ENCODE results near the gene SPATA6L. TPM values are rescaled to one million over a fixed set of nuclear protein-coding genes. Genes with fewer than 3 reads are reported as not detected.

SPATA6L gene
- total and polyA plus RNA-seq, 9 of the 15 experiments (the other 6 are each of a cell fraction or from before 2014, with no cell fraction given), result 0.03 to 1.00 (median 0.08) TPM; not detected in 4

DNA sequence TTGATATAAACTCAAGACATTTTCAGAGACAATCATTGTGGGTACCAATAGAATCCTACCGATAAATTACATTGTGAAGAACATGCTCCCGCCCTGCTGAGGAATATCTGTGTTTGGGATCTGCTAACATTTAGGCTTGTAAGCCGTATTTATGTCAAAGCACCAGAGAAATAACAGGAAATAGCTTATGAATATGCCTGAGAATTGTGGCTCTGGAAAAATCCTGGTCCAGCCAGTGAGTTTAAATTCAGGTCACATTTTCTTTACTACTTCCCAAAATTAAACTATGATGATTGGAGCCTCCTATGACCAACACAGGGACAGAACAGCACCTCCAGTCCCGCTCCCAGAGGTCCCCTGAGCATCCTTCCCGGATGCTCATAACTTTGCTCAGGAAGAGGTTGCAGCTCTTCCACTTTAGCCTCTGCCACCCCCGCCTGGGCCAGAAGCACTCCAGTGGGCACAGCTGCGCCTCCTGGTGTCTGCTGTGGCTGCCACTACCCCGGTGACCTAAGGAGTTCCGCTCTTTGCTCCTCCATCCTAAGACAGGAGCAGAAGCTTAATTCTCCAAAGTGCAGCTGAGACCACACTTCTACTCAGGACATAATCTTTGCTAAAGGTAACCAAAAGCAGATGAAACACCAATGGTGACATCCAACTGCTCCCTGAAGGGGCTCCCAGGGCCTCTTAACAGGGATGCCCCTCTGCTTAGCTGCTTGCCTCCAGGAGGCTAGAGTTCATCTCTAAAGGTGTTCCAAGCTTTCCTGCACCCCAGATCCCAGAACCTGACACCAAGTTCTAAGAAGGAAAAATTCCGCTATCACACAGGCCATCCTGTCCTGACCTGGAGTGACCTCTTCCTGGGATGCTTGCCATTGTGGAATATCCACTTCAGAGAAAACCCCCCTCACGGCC, 117.2 kb downstream of the SPATA6L start (continued):
- TF ChIP-seq FUS (optimal IDR thresholded peaks at IDR 0.05; ENCODE audit: low read depth, low read length) (no peak), ZNF589 (CRISPR knock-in tag; IDR thresholded peaks at IDR 0.05; ENCODE audit: low read depth) (no peak), ZBTB26 (CRISPR knock-in tag; IDR thresholded peaks at IDR 0.05) (no peak), NR3C1 (CRISPR knock-in tag; IDR thresholded peaks at IDR 0.05) (no peak), KLF16 (IDR thresholded peaks at IDR 0.05) (no peak), DACH1 (IDR thresholded peaks at IDR 0.05; ENCODE audit: partially characterized antibody) (no peak), ZBED1 (IDR thresholded peaks at IDR 0.05) (no peak), HMG20B (CRISPR knock-in tag; IDR thresholded peaks at IDR 0.05) (no peak), DNMT1 (IDR thresholded peaks at IDR 0.05) (no peak), ESRRA (IDR thresholded peaks at IDR 0.05; ENCODE audit: borderline replicate concordance, low read depth) (no peak), ELF4 (CRISPR knock-in tag; IDR thresholded peaks at IDR 0.05) (no peak), KHSRP (IDR thresholded peaks at IDR 0.05) (no peak)

Other genes with a start within 250 kb of the SPATA6L start
- gene SLC1A1, start 176.0 kb downstream of the SPATA6L start, total RNA-seq (2014; rRNA removed), result not detected in 2 replicates
- not detected in 2 replicates for gene SLC1A1, start 176.0 kb downstream of the SPATA6L start, total RNA-seq (2014; rRNA removed; fragmentation: Illumina TruSeq; extraction: Trizol)
- not detected in 2 replicates for gene SLC1A1, start 176.0 kb downstream of the SPATA6L start, total RNA-seq (2015; rRNA removed; fragmentation: Illumina TruSeq; extraction: Trizol)
- gene SLC1A1, start 176.0 kb downstream of the SPATA6L start, total RNA-seq (2021), result 0.07 and 0.16 TPM in 2 replicates
- gene SLC1A1, start 176.0 kb downstream of the SPATA6L start, polyA plus RNA-seq (2011; rRNA removed), result not detected in 2 replicates
- gene SLC1A1, start 176.0 kb downstream of the SPATA6L start, polyA plus RNA-seq (2014; fragmentation: Illumina TruSeq; extraction: Trizol), result not detected in 2 replicates
- under 1 TPM in 1 of 2 experiments, not detected in 1; 0.11 TPM for gene SLC1A1, start 176.0 kb downstream of the SPATA6L start, polyA plus RNA-seq (2014; fragmentation: Nextera tagmentation; extraction: Ambion mirVana)
- not detected in 2 replicates for gene SLC1A1, start 176.0 kb downstream of the SPATA6L start, polyA plus RNA-seq (2014; rRNA removed)
- gene PLPP6, start 4.2 kb downstream of the SPATA6L start, total RNA-seq (2014; rRNA removed), result 5.4 and 5.6 TPM in 2 replicates
- 4.9 and 5.3 TPM in 2 replicates for gene PLPP6, start 4.2 kb downstream of the SPATA6L start, total RNA-seq (2014; rRNA removed; fragmentation: Illumina TruSeq; extraction: Trizol)
- 4.5 and 5.1 TPM in 2 replicates for gene PLPP6, start 4.2 kb downstream of the SPATA6L start, total RNA-seq (2015; rRNA removed; fragmentation: Illumina TruSeq; extraction: Trizol)
- gene PLPP6, start 4.2 kb downstream of the SPATA6L start, total RNA-seq (2021), result 6.4 and 6.9 TPM in 2 replicates
- 8.3 and 8.9 TPM in 2 replicates for gene PLPP6, start 4.2 kb downstream of the SPATA6L start, polyA plus RNA-seq (2011; rRNA removed)
- gene PLPP6, start 4.2 kb downstream of the SPATA6L start, polyA plus RNA-seq (2014; fragmentation: Illumina TruSeq; extraction: Trizol), result 7.0 and 7.3 TPM in 2 replicates
- 1 to 10 TPM; 1.9 to 2.0 TPM for gene PLPP6, start 4.2 kb downstream of the SPATA6L start, polyA plus RNA-seq (2014; fragmentation: Nextera tagmentation; extraction: Ambion mirVana)
- 6.3 and 6.7 TPM in 2 replicates for gene PLPP6, start 4.2 kb downstream of the SPATA6L start, polyA plus RNA-seq (2014; rRNA removed)
- 6.0 and 8.1 TPM in 2 replicates for gene CDC37L1, start 13.1 kb upstream of the SPATA6L start, total RNA-seq (2014; rRNA removed)
- 7.8 and 8.5 TPM in 2 replicates for gene CDC37L1, start 13.1 kb upstream of the SPATA6L start, total RNA-seq (2014; rRNA removed; fragmentation: Illumina TruSeq; extraction: Trizol)
- 7.2 and 7.8 TPM in 2 replicates for gene CDC37L1, start 13.1 kb upstream of the SPATA6L start, total RNA-seq (2015; rRNA removed; fragmentation: Illumina TruSeq; extraction: Trizol)
- 5.5 and 7.9 TPM in 2 replicates for gene CDC37L1, start 13.1 kb upstream of the SPATA6L start, total RNA-seq (2021)
- gene CDC37L1, start 13.1 kb upstream of the SPATA6L start, polyA plus RNA-seq (2011; rRNA removed), result 3.6 and 5.4 TPM in 2 replicates
- gene CDC37L1, start 13.1 kb upstream of the SPATA6L start, polyA plus RNA-seq (2014; fragmentation: Illumina TruSeq; extraction: Trizol), result 5.3 and 5.4 TPM in 2 replicates
- 1 to 10 TPM; 1.5 TPM for gene CDC37L1, start 13.1 kb upstream of the SPATA6L start, polyA plus RNA-seq (2014; fragmentation: Nextera tagmentation; extraction: Ambion mirVana)
- 7.5 and 9.6 TPM in 2 replicates for gene CDC37L1, start 13.1 kb upstream of the SPATA6L start, polyA plus RNA-seq (2014; rRNA removed)
- gene AK3, start 74.7 kb upstream of the SPATA6L start, total RNA-seq (2014; rRNA removed), result 78.6 and 148 TPM in 2 replicates
- 44.7 and 55.0 TPM in 2 replicates for gene AK3, start 74.7 kb upstream of the SPATA6L start, total RNA-seq (2014; rRNA removed; fragmentation: Illumina TruSeq; extraction: Trizol)
- gene AK3, start 74.7 kb upstream of the SPATA6L start, total RNA-seq (2015; rRNA removed; fragmentation: Illumina TruSeq; extraction: Trizol), result 34.2 and 40.5 TPM in 2 replicates
- 35.6 and 36.9 TPM in 2 replicates for gene AK3, start 74.7 kb upstream of the SPATA6L start, total RNA-seq (2021)
- 33.6 and 47.4 TPM in 2 replicates for gene AK3, start 74.7 kb upstream of the SPATA6L start, polyA plus RNA-seq (2011; rRNA removed)
- 43.2 and 49.7 TPM in 2 replicates for gene AK3, start 74.7 kb upstream of the SPATA6L start, polyA plus RNA-seq (2014; fragmentation: Illumina TruSeq; extraction: Trizol)
- gene AK3, start 74.7 kb upstream of the SPATA6L start, polyA plus RNA-seq (2014; fragmentation: Nextera tagmentation; extraction: Ambion mirVana), result 10 to 100 TPM; 12.2 to 16.0 TPM
- gene AK3, start 74.7 kb upstream of the SPATA6L start, polyA plus RNA-seq (2014; rRNA removed), result 39.7 and 41.8 TPM in 2 replicates
- gene RCL1, start 126.5 kb upstream of the SPATA6L start, total RNA-seq (2014; rRNA removed), result 47.4 and 53.9 TPM in 2 replicates
- gene RCL1, start 126.5 kb upstream of the SPATA6L start, total RNA-seq (2014; rRNA removed; fragmentation: Illumina TruSeq; extraction: Trizol), result 35.7 and 37.7 TPM in 2 replicates
- 38.2 and 38.6 TPM in 2 replicates for gene RCL1, start 126.5 kb upstream of the SPATA6L start, total RNA-seq (2015; rRNA removed; fragmentation: Illumina TruSeq; extraction: Trizol)
- gene RCL1, start 126.5 kb upstream of the SPATA6L start, total RNA-seq (2021), result 46.4 and 47.5 TPM in 2 replicates
- gene RCL1, start 126.5 kb upstream of the SPATA6L start, polyA plus RNA-seq (2011; rRNA removed), result 24.0 and 40.9 TPM in 2 replicates
- 61.6 and 67.7 TPM in 2 replicates for gene RCL1, start 126.5 kb upstream of the SPATA6L start, polyA plus RNA-seq (2014; fragmentation: Illumina TruSeq; extraction: Trizol)
- 10 to 100 TPM; 36.9 to 46.1 TPM for gene RCL1, start 126.5 kb upstream of the SPATA6L start, polyA plus RNA-seq (2014; fragmentation: Nextera tagmentation; extraction: Ambion mirVana)
- 34.3 and 37.4 TPM in 2 replicates for gene RCL1, start 126.5 kb upstream of the SPATA6L start, polyA plus RNA-seq (2014; rRNA removed)

Data from K562 (cell line).